ENCODE results near the gene NTNG2.

DNA sequence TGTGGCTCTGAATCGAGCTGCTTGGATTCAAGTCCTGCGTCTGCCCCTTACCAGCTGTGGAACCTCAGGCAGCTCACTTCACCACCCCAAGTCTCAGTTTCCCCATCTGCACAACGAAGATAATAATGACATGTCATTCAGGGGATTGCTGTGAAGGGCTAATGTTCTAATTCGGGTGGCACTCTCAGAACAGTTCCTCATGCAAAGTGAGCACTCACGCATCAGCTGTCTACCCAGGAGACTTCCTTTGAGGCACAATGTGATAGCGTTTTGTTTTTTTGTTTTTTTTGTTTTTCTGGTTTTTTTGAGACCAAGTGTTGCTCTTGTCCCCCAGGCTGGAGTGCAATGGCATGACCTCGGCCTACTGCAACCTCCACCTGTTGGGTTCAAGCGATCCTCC lies 56.4 kb downstream of the NTNG2 start:
- TF ChIP-seq, protein P1, sequence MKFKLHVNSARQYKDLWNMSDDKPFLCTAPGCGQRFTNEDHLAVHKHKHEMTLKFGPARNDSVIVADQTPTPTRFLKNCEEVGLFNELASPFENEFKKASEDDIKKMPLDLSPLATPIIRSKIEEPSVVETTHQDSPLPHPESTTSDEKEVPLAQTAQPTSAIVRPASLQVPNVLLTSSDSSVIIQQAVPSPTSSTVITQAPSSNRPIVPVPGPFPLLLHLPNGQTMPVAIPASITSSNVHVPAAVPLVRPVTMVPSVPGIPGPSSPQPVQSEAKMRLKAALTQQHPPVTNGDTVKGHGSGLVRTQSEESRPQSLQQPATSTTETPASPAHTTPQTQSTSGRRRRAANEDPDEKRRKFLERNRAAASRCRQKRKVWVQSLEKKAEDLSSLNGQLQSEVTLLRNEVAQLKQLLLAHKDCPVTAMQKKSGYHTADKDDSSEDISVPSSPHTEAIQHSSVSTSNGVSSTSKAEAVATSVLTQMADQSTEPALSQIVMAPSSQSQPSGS (CRISPR knock-in tag; IDR thresholded peaks at IDR 0.05), result no peak
- TF ChIP-seq RBM39 (IDR thresholded peaks at IDR 0.05; ENCODE audit: low read depth, low read length, poor library complexity, severe bottlenecking) (no peak), ZNF331 (CRISPR knock-in tag; IDR thresholded peaks at IDR 0.05) (no peak), GABPA (IDR thresholded peaks at IDR 0.05; ENCODE audit: low read depth, low read length) (no peak), GABPA (CRISPR knock-in tag; IDR thresholded peaks at IDR 0.05; ENCODE audit: low read depth) (no peak), ZNF556 (CRISPR knock-in tag; IDR thresholded peaks at IDR 0.05; ENCODE audit: borderline replicate concordance) (no peak), ZZZ3 (CRISPR knock-in tag; IDR thresholded peaks at IDR 0.05; ENCODE audit: borderline replicate concordance) (no peak), POLR2AphosphoS5 (IDR thresholded peaks at IDR 0.05; ENCODE audit: low read depth, low read length) (no peak), ZNF264 (CRISPR knock-in tag; IDR thresholded peaks at IDR 0.05) (no peak), CC2D1A (CRISPR knock-in tag; IDR thresholded peaks at IDR 0.05) (no peak), ZNF354B (CRISPR knock-in tag; IDR thresholded peaks at IDR 0.05) (no peak)
- TF ChIP-seq, protein P2, sequence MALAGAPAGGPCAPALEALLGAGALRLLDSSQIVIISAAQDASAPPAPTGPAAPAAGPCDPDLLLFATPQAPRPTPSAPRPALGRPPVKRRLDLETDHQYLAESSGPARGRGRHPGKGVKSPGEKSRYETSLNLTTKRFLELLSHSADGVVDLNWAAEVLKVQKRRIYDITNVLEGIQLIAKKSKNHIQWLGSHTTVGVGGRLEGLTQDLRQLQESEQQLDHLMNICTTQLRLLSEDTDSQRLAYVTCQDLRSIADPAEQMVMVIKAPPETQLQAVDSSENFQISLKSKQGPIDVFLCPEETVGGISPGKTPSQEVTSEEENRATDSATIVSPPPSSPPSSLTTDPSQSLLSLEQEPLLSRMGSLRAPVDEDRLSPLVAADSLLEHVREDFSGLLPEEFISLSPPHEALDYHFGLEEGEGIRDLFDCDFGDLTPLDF (CRISPR knock-in tag; IDR thresholded peaks at IDR 0.05), result no peak
- TF ChIP-seq, protein P3, sequence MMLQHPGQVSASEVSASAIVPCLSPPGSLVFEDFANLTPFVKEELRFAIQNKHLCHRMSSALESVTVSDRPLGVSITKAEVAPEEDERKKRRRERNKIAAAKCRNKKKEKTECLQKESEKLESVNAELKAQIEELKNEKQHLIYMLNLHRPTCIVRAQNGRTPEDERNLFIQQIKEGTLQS (CRISPR knock-in tag; IDR thresholded peaks at IDR 0.05), result no peak

Measured in HepG2 (cell line).